Common myeloid progenitor, CD34-positive (primary cell): ENCODE results near the gene MSH3.

Experiments used
- CTCF ChIA-PET: fragments of 350-600 bp; sonication (Branson Sonifier 250); formaldehyde crosslinking; loops from one replicate; lab custom pipeline; 2021; ENCODE audit warnings: antibody characterized with exemption; lab: Charles Lee
- POLR2A ChIA-PET: fragments of 350-600 bp; sonication (Branson Sonifier 250); formaldehyde crosslinking; loops from one replicate; lab custom pipeline; 2021; ENCODE audit warnings: antibody characterized with exemption; lab: Charles Lee
- DNase-seq, 3 donors: peaks; one replicate each; pipeline versions ENCODE4 v3.0.0 to v3.0.0-alpha.2; 2013
- H3K27ac ChIP-seq, 2 experiments: 1 replicate in 1 of 2; 2 replicates in 1 of 2; pipeline ENCODE4 v1.7.0; 2013; ENCODE audit warnings: inconsistent platforms in 2 of 2, low read length in 2 of 2, mild to moderate bottlenecking in 2 of 2, low read depth in 1 of 2, moderate library complexity in 1 of 2; ENCODE audit not compliant: severe bottlenecking in 2 of 2, insufficient read depth in 1 of 2, poor library complexity in 1 of 2
- H3K27me3 ChIP-seq, 5 experiments: replicated peaks in 2 of 5; 1 replicate in 3 of 5; 2 replicates in 2 of 5; pipeline versions ENCODE4 v1.6.1 to v1.7.0; 2013; ENCODE audit warnings: low read length in 4 of 5, mild to moderate bottlenecking in 2 of 5, moderate library complexity in 2 of 5, inconsistent platforms in 1 of 5; ENCODE audit not compliant: insufficient read depth in 5 of 5, control insufficient read depth in 4 of 5
- H3K36me3 ChIP-seq, 4 experiments: 1 replicate in 2 of 4; 2 replicates in 2 of 4; pipeline versions ENCODE4 v1.6.1 to v1.7.0; 2013; ENCODE audit warnings: low read length in 3 of 4, control low read depth in 1 of 4, mild to moderate bottlenecking in 1 of 4; ENCODE audit not compliant: control insufficient read depth in 4 of 4, insufficient read depth in 4 of 4
- H3K4me1 ChIP-seq, 4 experiments: 1 replicate in 3 of 4; 2 replicates in 1 of 4; pipeline versions ENCODE4 v1.6.1 to v1.7.1; 2013; ENCODE audit warnings: low read length in 3 of 4, mild to moderate bottlenecking in 3 of 4, control low read depth in 1 of 4, inconsistent platforms in 1 of 4, moderate library complexity in 1 of 4; ENCODE audit not compliant: control insufficient read depth in 4 of 4, insufficient read depth in 4 of 4; ENCODE audit errors: control extremely low read depth in 1 of 4
- H3K4me3 ChIP-seq, 7 experiments: 1 replicate in 4 of 7; 2 replicates in 3 of 7; pipeline versions ENCODE4 v1.5.1 to v1.7.0; 2013; ENCODE audit warnings: mild to moderate bottlenecking in 7 of 7, low read length in 6 of 7, moderate library complexity in 6 of 7, inconsistent platforms in 2 of 7, low read depth in 2 of 7, control low read depth in 1 of 7; ENCODE audit not compliant: insufficient read depth in 4 of 7, control insufficient read depth in 1 of 7; ENCODE audit errors: extremely low read depth in 1 of 7
- H3K9me3 ChIP-seq, 5 experiments: 1 replicate in 4 of 5; 2 replicates in 1 of 5; pipeline versions ENCODE4 v1.6.1 to v1.7.1; 2013; ENCODE audit warnings: low read length in 4 of 5, mild to moderate bottlenecking in 2 of 5, inconsistent platforms in 1 of 5, low read depth in 1 of 5, moderate library complexity in 1 of 5; ENCODE audit not compliant: control insufficient read depth in 4 of 5, insufficient read depth in 2 of 5; ENCODE audit errors: control extremely low read depth in 1 of 5
- WGBS: methylation state at CpG from one replicate; pipeline ENCODE4 v1.1.5; 2013; ENCODE audit not compliant: insufficient coverage; 5-methylcytosine and 5-hydroxymethylcytosine counted together

The MSH3 gene

GRCh38 chr5:80703747-80704146 lies 49.3 kb downstream of the MSH3 start:
- Histone ChIP-seq H3K4me1 (no peaks in the 10 kb centered on the region), H3K27me3 (no peaks in the 10 kb centered on the region), H3K9me3 (no peaks in the 10 kb centered on the region), H3K36me3 (peaks cover 2 to 13% (median 9%) of the 10 kb centered on the region in 4 experiments), H3K4me3 (no peak overlapping the region), H3K27ac (no peak overlapping the region)
- 18% methylated on average over 3 of the region's 5 CpGs for WGBS
- POLR2A ChIA-PET = no interaction called here
- CTCF ChIA-PET = no interaction called here
- peak in 1 of 3 donors; percentile 18 for DNase-seq

- CTCF ChIA-PET = no interaction called here
- WGBS = no CpG with 5 or more reads among the region's 1 CpG
Measured at GRCh38 chr5:80704221-80704620, 49.8 kb downstream of the MSH3 start.

GRCh38 chr5:80705216-80705769 lies 50.8 kb downstream of the MSH3 start:
- peaks cover 2 to 16% (median 9%) of the 10 kb centered on the region in 4 experiments for H3K36me3 ChIP-seq
- ChIA-PET POLR2A (no interaction called here), CTCF (interaction anchor here (1.2 kb wide), 1 partner anchor 18 kb away, joined by 3 read pairs; no protein-coding TSS in a partner anchor)
- H3K27me3 ChIP-seq = no peaks in the 10 kb centered on the region
- H3K27ac ChIP-seq = no peak overlapping the region
- no CpG with 5 or more reads among the region's 6 CpGs for WGBS
- DNase-seq = no peak
- peaks cover 0 to 2% (median under 1%) of the 10 kb centered on the region in 4 experiments for H3K4me1 ChIP-seq
- no peaks in the 10 kb centered on the region for H3K9me3 ChIP-seq
- no peak overlapping the region for H3K4me3 ChIP-seq

More at GRCh38 chr5:80704221-80704620, 49.8 kb downstream of the MSH3 start:
- no peak overlapping the region for H3K4me3 ChIP-seq
- H3K4me1 ChIP-seq = no peaks in the 10 kb centered on the region
- H3K27ac ChIP-seq = no peak overlapping the region
- peaks cover 2 to 16% (median 9%) of the 10 kb centered on the region in 4 experiments for H3K36me3 ChIP-seq
- no peaks in the 10 kb centered on the region for H3K9me3 ChIP-seq
- POLR2A ChIA-PET = no interaction called here
- H3K27me3 ChIP-seq = no peaks in the 10 kb centered on the region
- no peak for DNase-seq

GRCh38 chr5:80705801-80706200 lies 51.3 kb downstream of the MSH3 start:
- peaks cover 2 to 16% (median 9%) of the 10 kb centered on the region in 4 experiments for H3K36me3 ChIP-seq
- CTCF ChIA-PET = interaction anchor here (1.2 kb wide), 1 partner anchor 18 kb away, joined by 3 read pairs; no protein-coding TSS in a partner anchor
- POLR2A ChIA-PET = no interaction called here
- peaks cover 0 to 6% (median 2%) of the 10 kb centered on the region in 4 experiments for H3K4me1 ChIP-seq
- no peak overlapping the region for H3K4me3 ChIP-seq
- WGBS = 100% methylated on average over 1 of the region's 4 CpGs
- H3K9me3 ChIP-seq = no peaks in the 10 kb centered on the region
- no peak for DNase-seq
- no peaks in the 10 kb centered on the region for H3K27me3 ChIP-seq
- no peak overlapping the region for H3K27ac ChIP-seq

- DNase-seq = no peak
- Histone ChIP-seq H3K9me3 (no peaks in the 10 kb centered on the region), H3K27me3 (no peaks in the 10 kb centered on the region), H3K4me1 (peaks cover 0 to 8% (median 2%) of the 10 kb centered on the region in 4 experiments), H3K36me3 (peaks cover 2 to 16% (median 11%) of the 10 kb centered on the region in 4 experiments), H3K4me3 (no peak overlapping the region), H3K27ac (no peak overlapping the region)
- no CpG with 5 or more reads among the region's 2 CpGs for WGBS
- CTCF ChIA-PET = no interaction called here
- POLR2A ChIA-PET = no interaction called here
Measured at GRCh38 chr5:80706835-80707447, 52.5 kb downstream of the MSH3 start.

GRCh38 chr5:80707645-80708044 lies 53.2 kb downstream of the MSH3 start:
- no peaks in the 10 kb centered on the region for H3K27me3 ChIP-seq
- peaks cover 2 to 13% (median 9%) of the 10 kb centered on the region in 4 experiments for H3K36me3 ChIP-seq
- peaks cover 0 to 8% (median 2%) of the 10 kb centered on the region in 4 experiments for H3K4me1 ChIP-seq
- 100% methylated on average over 1 of the region's 1 CpG for WGBS
- DNase-seq = no peak
- ChIA-PET POLR2A (no interaction called here), CTCF (no interaction called here)
- no peak overlapping the region for H3K27ac ChIP-seq
- no peak overlapping the region for H3K4me3 ChIP-seq
- H3K9me3 ChIP-seq = no peaks in the 10 kb centered on the region

- H3K27ac ChIP-seq = no peak overlapping the region
- H3K27me3 ChIP-seq = no peaks in the 10 kb centered on the region
- H3K9me3 ChIP-seq = no peaks in the 10 kb centered on the region
- H3K4me3 ChIP-seq = no peak overlapping the region
- ChIA-PET CTCF (interaction anchor here (1.1 to 1.6 kb wide), 4 partner anchors 8 to 482 kb away, joined by 3 to 5 read pairs (median 4); no protein-coding TSS in a partner anchor), POLR2A (no interaction called here)
- no peak for DNase-seq
- 95% methylated on average over 2 of the region's 5 CpGs for WGBS
- H3K4me1 ChIP-seq = peaks cover 0 to 15% (median 5%) of the 10 kb centered on the region in 4 experiments
- H3K36me3 ChIP-seq = peaks cover 0 to 11% (median 9%) of the 10 kb centered on the region in 4 experiments
Measured at GRCh38 chr5:80711216-80711615, 56.8 kb downstream of the MSH3 start.
